ENCODE measurements around the gene RBMS3. TPM values are rescaled to one million over a fixed set of nuclear protein-coding genes. Genes with fewer than 3 reads are reported as not detected.

RBMS3 gene
- total and polyA plus RNA-seq, 2 experiments from 2014 or later = 3.2 to 7.4 TPM

GRCh38 chr3:29552051-29552450 is 271.2 kb downstream of the RBMS3 start (continued):
- TF ChIP-seq CTCF (conservative IDR thresholded peaks at IDR 0.05; ENCODE audit: low read depth in 2 of 2) (no peak), EZH2phosphoT487 (IDR thresholded peaks at IDR 0.05; ENCODE audit: unreplicated experiment) (no peak), STAT1 (IDR thresholded peaks at IDR 0.05; ENCODE audit: unreplicated experiment) (no peak), ZNF462 (CRISPR knock-in tag; IDR thresholded peaks at IDR 0.05) (no peak)

- Histone ChIP-seq H3K9me2 (ENCODE audit: insufficient read depth) (no peaks in the 10 kb centered on the region), H2AFZ (no peak overlapping the region), H3K4me1 (ENCODE audit: insufficient read depth) (no peaks in the 10 kb centered on the region), H3K4me2 (no peak overlapping the region), H3K4me3 (no peak overlapping the region), H3K27me3 (ENCODE audit: insufficient read depth) (no peaks in the 10 kb centered on the region), H3K79me2 (replicated peaks; ENCODE audit: insufficient read depth) (no peaks in the 10 kb centered on the region), H3F3A (replicated peaks; ENCODE audit: low read depth) (no peaks in the 10 kb centered on the region), H3K36me3 (ENCODE audit: insufficient read depth) (no peaks in the 10 kb centered on the region), H4K20me1 (replicated peaks; ENCODE audit: insufficient read depth) (no peaks in the 10 kb centered on the region), H3K27ac (ENCODE audit: low read depth) (no peak overlapping the region)
- H3K36me3 Mint-ChIP-seq (ENCODE audit: low read depth) = no peaks in the 10 kb centered on the region
- H3K27me3 Mint-ChIP-seq (ENCODE audit: insufficient read depth, low read depth, poor library complexity) = peaks cover 2% of the 10 kb centered on the region
- H3K4me3 Mint-ChIP-seq = no peak overlapping the region
- DNase-seq (ENCODE audit: low spot score) (no peak), ATAC-seq (no peak)
- H3K27ac Mint-ChIP-seq = no peak overlapping the region
- peaks cover 11% of the 10 kb centered on the region for H3K4me1 Mint-ChIP-seq
- H3K9me3 Mint-ChIP-seq = no peaks in the 10 kb centered on the region
- TF ChIP-seq STAT1 (IDR thresholded peaks at IDR 0.05; ENCODE audit: unreplicated experiment) (no peak), CTCF (conservative IDR thresholded peaks at IDR 0.05; ENCODE audit: low read depth in 2 of 2) (no peak), JUNB (IDR thresholded peaks at IDR 0.05; ENCODE audit: unreplicated experiment) (no peak), ZNF331 (CRISPR knock-in tag; IDR thresholded peaks at IDR 0.05; ENCODE audit: low read depth) (no peak), EZH2phosphoT487 (IDR thresholded peaks at IDR 0.05; ENCODE audit: unreplicated experiment) (no peak)
Measured at GRCh38 chr3:29554566-29554965, 273.7 kb downstream of the RBMS3 start.
